LNCAP (cell line): Measurements from ENCODE around the gene GJB4.

ENCODE experiments used
- CTCF ChIP-seq: fragments of 450-650 bp; IDR thresholded peaks from 2 replicates; pipeline ENCODE4 v1.5.1; 2017; ENCODE audit warnings: mild to moderate bottlenecking

GJB4 gene

DNA sequence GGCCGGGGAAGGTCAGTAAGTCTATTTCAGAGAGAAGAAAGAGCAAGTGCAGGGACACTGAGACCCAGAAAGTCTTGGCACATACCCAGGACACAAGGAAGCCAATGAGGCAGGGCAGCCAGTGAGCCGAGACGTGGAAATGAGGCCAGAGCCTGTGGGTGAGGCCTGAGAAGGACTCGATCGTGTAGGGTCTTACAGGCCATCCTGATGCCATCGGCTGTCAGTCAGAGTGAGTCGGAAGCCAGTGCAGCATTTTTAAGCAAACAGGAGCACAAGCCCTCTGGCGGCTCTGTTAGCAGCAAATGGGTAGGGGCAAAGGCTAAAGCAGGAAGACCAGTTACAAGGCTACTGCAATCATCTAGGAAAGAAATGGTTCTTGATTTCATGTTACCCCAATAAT lies 15.4 kb downstream of the GJB4 start:
- no peak for TF ChIP-seq CTCF

- TF ChIP-seq CTCF: no peak
Observed at GRCh38 chr1:34776911-34777310, 17.4 kb downstream of the GJB4 start.

DNA sequence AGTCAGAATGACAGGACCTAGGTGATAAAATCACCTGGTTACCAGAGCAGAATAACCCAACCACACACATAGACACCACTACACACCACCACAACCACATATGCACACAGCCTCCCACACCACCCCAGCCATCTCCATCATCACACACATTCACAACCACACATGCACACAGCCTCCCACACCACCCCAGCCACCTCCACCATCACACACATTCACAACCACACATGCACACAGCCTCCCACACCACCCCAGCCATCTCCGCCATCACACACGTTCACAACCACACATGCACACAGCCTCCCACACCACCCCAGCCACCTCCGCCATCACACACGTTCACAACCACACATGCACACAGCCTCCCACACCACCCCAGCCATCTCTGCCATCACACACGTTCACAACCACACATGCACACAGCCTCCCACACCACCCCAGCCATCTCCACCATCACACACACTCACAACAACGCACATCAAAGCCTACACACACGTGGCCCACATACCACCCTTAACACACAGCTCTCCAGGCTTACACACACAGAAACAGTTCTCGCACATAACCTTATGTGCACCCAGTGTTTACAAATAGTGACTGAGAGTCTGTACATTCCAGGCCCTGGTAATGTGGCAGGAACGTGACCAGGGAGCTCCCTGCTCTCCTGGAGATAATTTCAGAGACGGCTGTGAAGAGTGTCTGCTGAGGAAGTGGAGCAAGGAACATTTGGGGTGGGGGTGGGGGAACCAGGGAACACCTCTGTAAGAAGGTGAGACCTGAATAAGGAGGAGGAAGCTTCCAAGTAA lies 18.2 kb downstream of the GJB4 start:
- no peak for TF ChIP-seq CTCF

DNA sequence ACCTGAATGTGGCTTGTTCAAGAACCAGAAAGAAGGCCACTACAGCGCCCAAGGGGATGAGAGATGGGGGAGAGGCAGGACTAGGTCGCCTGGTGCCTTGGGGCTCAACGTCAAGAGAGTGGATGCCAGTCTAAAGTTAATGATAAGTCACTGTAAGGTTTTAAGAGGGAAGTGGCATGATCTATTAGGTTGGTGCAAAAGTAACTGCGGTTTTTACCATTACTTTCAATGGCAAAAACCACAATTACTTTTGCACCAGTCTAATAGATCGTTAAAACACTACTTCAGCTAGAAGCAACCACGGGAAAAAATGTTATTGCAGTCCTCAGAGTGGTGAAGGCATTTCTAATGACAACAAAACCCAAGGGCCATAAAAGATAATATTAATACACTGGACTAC lies 18.8 kb downstream of the GJB4 start:
- TF ChIP-seq CTCF: no peak

DNA sequence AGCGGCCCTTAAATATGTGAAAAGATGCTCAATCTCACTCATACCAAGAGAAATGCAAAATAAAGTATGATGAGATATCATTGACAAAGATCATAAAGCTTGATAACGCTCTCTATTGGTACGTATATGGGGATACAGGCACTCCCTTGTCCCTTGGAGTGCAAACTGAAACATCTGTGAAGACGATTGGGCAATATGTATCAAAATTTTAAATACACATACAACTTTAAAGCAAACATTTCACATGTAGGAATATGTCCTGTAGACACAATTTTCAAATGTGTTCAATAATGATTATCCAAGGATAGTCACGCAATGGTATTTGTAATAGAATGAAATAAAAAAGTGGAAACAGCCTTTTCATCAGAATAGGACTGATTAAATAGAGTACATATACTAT lies 19.5 kb downstream of the GJB4 start:
- TF ChIP-seq CTCF: no peak

DNA sequence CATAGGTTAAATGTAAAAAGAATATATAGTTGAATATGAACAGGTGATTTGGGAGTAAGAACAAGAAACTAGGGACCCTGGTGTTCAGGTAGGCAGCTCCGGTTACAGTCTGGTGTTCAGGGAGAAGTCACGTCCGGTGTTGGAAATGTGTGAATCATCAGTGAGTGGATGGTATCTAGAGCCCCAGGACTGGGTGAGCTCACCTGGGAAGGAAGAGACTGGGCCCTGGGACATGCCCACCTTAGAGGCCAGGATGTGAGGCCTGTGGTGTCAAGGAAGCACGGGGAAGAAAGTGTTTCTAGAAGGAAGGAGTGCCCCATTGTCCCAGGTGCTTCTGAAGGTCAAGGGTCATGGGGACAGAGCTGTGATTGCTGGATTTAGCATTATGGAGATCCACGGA lies 20.0 kb downstream of the GJB4 start:
- no peak for TF ChIP-seq CTCF

DNA sequence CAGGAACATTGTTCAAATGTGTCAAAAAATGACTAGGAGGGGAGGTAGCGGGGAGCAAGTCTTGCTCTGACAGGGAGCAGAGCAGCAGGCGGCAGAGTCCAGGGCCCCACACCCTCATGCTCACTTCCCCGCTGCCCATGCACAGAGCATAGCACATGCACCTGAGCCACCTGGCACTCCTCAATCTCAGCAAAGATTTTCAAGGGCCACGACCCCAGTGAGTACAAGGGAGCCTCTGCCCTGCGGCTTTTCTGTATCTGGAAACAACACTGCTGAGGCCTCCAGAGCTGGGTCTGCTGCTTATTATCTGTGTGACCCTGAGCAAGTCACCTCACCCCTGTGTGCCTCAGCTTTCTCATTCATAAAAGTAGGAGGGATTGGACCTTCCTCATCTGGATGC lies 20.4 kb downstream of the GJB4 start:
- TF ChIP-seq CTCF: no peak

- no peak for TF ChIP-seq CTCF
Observed at GRCh38 chr1:34780528-34780927, 21.0 kb downstream of the GJB4 start.
